GM12892 (cell line): Measurements from ENCODE around the gene ATP5ME.

Source experiments
- DNase-seq: peaks from one replicate; pipeline ENCODE4 v3.0.0; 2011; ENCODE audit not compliant: insufficient read length
- FAIRE-seq: peaks from 2 replicates; lab custom pipeline; 2011; peaks lifted over from hg19 to GRCh38; lab: Jason Lieb, UNC
- POLR2A ChIP-seq: IDR thresholded peaks from 2 replicates; pipeline ENCODE4 v1.6.1; 2011; ENCODE audit warnings: low read depth, low read length, control low read depth
- POLR2AphosphoS5 ChIP-seq: IDR thresholded peaks from 2 replicates; pipeline ENCODE4 v1.6.1; 2011; ENCODE audit warnings: low read depth, low read length, control low read depth
- TAF1 ChIP-seq: IDR thresholded peaks from 2 replicates; pipeline ENCODE4 v1.6.1; 2011; ENCODE audit warnings: low read depth, mild to moderate bottlenecking, control low read depth, low read length, borderline replicate concordance

The ATP5ME gene

DNA sequence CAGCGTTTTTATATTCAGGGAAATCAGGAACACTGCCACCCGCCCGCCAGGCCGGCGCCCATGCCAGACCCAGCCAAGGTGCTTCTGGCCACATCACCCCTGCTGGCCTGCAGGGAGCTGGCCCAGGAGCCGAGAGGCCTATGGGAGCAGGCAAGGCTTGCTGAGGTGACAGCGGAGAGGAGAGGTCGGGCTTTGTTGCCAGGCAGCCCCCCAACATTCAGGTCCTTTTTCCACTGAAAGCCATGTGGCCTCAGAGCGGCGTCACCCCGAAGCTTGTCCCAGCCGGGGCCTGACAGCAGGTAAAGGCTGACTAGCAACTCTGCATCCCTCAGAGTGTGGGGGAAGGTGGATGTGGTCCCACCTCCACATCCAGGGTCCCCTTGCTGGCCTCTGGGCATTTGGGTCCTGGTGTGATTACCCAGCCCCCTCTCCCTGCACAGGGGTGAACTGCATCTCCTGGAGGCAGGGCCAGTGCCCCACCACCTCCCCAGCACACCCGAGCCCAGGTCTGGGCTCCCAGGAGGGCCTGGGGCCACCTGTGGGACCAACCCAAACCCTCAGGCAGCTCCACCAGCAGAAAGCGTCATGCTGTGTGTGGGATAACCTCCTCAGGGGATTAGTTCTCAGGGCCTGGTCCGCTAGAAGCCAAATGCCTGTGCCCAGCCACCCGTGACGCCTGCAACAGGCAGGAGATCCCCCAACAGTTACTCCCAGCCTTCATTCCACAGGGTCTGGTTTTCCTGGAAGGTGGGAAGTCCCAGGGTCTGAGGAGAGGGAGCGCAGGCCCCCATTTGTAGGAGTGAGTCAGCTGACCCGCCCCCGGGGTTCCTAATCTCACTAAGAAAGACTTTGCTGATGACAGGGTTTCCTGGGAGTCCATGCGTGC lies 49.1 kb downstream of the ATP5ME start, which contains the start of gene PDE6B:
Gene PDE6B (plus strand): TSS at position 869 of the 886 bp plus-strand sequence. CDS start 54 bp downstream, outside the sequence.
- FAIRE-seq (no peak), DNase-seq (no peak)
- TF ChIP-seq TAF1 (no peak), POLR2AphosphoS5 (no peak), POLR2A (no peak)

DNA sequence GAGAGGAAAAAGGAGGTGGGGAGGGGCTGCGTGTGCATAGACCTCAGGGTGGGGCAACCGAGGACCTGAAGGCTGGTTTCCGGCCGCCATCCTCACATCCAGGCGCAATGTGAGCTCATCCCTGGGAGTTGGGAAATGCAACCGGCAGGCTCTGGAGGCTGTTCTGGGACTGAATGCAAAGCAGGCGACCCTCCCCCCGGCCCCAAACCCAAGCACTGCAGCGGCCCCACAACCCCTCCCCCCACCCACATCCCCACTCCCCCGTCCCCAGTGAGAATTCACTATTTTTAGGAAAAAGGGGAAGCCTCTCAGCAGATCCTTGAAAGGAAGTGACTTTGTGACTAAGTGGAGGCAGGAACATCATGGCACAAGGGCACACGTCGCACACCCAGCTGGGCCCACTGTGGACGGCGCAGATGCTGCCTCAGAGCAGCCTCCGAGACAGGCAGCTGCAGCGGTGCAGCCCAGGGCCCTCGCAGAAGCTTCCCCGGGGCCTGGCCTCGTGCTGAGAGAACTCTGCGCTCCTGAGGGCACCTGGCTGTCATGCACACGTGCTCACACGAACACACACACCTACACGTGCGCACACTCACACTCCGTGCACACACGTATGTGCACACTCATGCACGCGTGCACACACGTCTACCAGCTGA lies 50.0 kb downstream of the ATP5ME start:
- TF ChIP-seq POLR2AphosphoS5 (no peak), POLR2A (no peak), TAF1 (no peak)
- DNase-seq (no peak), FAIRE-seq (no peak)

GRCh38 chr4:622996-623913 lies 50.8 kb downstream of the ATP5ME start:
- FAIRE-seq (no peak), DNase-seq (no peak)
- TF ChIP-seq POLR2AphosphoS5: no peak
- TF ChIP-seq POLR2A: no peak
- TF ChIP-seq TAF1: no peak
